HepG2 (cell line): ENCODE results near the gene CRISPLD2. TPM values are rescaled to one million over a fixed set of nuclear protein-coding genes. Genes with fewer than 3 reads are reported as not detected.

Experiments used
- ZFP91 ChIP-seq: sonication (generic); formaldehyde crosslinking; IDR thresholded peaks from 2 replicates; pipeline ENCODE4 v1.9.0; 2022; ENCODE audit warnings: missing genetic modification reagents, mild to moderate bottlenecking, borderline replicate concordance
- polyA plus RNA-seq, 8 experiments: library from polyadenylated mRNA; depleted of rRNA in 3 of 8; stranded (reverse) in 7 of 8; unstranded in 1 of 8; fragments of >200 nt; fragmentation: Illumina TruSeq in 4 of 8; extraction: Trizol in 4 of 8; gene quantifications; 2 replicates each; pipeline versions ENCODE4 v1.2.1 to v1.2.3, GENCODE V29; 2011 to 2016; ENCODE audit warnings: low read depth in 4 of 8, missing spikeins in 1 of 8, mixed read lengths in 1 of 8; ENCODE audit not compliant: insufficient read depth in 1 of 8
- total RNA-seq, 5 experiments: library from RNA; depleted of rRNA; stranded (reverse); fragments of >200 nt; fragmentation: Illumina TruSeq; extraction: Trizol; gene quantifications; 2 replicates each; pipeline ENCODE4 v1.2.3, GENCODE V29; 2016; ENCODE audit warnings: low read depth in 1 of 5
- TF ChIP-seq, protein P1 (sequence below): sonication (generic); formaldehyde crosslinking; IDR thresholded peaks from 2 replicates; pipeline ENCODE4 v1.9.0; 2021; ENCODE audit warnings: mild to moderate bottlenecking, missing genetic modification reagents

The CRISPLD2 gene
- total and polyA plus RNA-seq, 2 of the 13 experiments (the other 11 are each of a cell fraction or from before 2014, with no cell fraction given): 0.04 to 0.31 TPM

GRCh38 chr16:84948851-84949610 lies 129.2 kb downstream of the CRISPLD2 start (continued):
- 0 out of 2 replicates have a peak, but pooled peaks have one; percentile 5 for TF ChIP-seq ZFP91 (CRISPR knock-in tag)
- TF ChIP-seq, protein P1, sequence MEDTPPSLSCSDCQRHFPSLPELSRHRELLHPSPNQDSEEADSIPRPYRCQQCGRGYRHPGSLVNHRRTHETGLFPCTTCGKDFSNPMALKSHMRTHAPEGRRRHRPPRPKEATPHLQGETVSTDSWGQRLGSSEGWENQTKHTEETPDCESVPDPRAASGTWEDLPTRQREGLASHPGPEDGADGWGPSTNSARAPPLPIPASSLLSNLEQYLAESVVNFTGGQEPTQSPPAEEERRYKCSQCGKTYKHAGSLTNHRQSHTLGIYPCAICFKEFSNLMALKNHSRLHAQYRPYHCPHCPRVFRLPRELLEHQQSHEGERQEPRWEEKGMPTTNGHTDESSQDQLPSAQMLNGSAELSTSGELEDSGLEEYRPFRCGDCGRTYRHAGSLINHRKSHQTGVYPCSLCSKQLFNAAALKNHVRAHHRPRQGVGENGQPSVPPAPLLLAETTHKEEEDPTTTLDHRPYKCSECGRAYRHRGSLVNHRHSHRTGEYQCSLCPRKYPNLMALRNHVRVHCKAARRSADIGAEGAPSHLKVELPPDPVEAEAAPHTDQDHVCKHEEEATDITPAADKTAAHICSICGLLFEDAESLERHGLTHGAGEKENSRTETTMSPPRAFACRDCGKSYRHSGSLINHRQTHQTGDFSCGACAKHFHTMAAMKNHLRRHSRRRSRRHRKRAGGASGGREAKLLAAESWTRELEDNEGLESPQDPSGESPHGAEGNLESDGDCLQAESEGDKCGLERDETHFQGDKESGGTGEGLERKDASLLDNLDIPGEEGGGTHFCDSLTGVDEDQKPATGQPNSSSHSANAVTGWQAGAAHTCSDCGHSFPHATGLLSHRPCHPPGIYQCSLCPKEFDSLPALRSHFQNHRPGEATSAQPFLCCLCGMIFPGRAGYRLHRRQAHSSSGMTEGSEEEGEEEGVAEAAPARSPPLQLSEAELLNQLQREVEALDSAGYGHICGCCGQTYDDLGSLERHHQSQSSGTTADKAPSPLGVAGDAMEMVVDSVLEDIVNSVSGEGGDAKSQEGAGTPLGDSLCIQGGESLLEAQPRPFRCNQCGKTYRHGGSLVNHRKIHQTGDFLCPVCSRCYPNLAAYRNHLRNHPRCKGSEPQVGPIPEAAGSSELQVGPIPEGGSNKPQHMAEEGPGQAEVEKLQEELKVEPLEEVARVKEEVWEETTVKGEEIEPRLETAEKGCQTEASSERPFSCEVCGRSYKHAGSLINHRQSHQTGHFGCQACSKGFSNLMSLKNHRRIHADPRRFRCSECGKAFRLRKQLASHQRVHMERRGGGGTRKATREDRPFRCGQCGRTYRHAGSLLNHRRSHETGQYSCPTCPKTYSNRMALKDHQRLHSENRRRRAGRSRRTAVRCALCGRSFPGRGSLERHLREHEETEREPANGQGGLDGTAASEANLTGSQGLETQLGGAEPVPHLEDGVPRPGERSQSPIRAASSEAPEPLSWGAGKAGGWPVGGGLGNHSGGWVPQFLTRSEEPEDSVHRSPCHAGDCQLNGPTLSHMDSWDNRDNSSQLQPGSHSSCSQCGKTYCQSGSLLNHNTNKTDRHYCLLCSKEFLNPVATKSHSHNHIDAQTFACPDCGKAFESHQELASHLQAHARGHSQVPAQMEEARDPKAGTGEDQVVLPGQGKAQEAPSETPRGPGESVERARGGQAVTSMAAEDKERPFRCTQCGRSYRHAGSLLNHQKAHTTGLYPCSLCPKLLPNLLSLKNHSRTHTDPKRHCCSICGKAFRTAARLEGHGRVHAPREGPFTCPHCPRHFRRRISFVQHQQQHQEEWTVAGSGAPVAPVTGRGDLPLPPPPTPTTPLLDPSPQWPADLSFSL (CRISPR knock-in tag): peak; percentile 98
